ENCODE results near the gene NCEH1.

NCEH1 gene

DNA sequence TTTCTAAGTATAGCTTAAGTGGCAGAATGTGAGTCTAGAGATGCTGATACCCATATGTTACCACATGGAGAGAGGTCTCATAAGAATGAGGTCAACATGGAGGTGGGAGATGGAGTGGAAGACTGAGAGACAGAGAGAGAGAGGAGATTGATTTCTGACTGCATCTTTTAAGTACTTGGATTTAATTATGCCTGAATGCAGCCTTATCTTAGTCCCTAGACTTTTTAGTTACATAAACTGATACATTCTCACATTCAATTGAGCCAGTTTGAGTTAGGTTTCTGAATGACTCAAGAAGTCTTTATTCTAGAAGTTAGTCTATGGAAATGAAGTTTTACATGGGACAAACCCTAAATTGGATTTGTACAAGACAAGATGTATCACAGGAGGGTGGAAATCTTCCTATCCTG, 129.1 kb downstream of the NCEH1 start:
- no peak for DNase-seq (ENCODE audit: low read depth in 2 of 2)

DNA sequence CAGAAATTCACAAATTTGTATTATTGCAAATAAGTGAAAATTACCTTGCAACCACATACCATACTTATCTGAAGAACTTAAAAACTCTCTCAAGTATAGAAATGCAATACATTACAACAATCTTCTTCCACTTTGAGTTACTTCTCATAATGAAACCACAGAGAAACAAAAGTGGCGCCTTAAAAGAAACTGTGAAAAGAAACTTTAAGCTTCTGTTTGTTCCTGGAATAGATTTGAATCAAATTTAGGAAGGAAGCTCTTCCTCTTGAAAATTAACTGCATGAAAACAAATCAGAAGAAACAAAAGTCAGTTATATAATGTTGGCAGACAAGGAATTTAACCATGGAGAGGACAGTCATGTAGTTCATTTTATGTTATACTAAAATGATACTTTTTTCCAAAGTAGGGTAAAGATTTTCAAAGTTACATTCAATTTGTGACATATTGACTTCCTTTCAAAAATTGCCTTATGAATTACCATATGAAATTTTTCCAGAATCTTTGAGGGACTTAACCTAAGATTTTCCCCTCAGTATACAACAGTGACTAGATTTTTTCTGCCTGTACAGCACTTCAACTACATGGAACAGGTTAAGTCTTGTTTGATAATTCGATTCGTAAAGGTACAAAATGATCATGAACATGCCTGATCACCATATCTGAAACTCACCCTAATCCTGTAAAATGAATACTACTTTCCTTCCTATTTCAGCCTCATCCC, 130.0 kb downstream of the NCEH1 start:
- DNase-seq (ENCODE audit: low read depth in 2 of 2) = no peak

Measured in stimulated activated CD4-positive, alpha-beta T cell treated with anti-CD3 and anti-CD28 coated beads, Interleukin-1b, Interleukin-23, amount 100 ng/mL, for 4 hours (primary cell).